IMR-90 (cell line): Measurements from ENCODE around the gene MAU2.

Experiments
- BHLHE40 ChIP-seq: fragments of 150-350 bp; IDR thresholded peaks from 2 replicates; pipeline ENCODE4 v1.6.1; 2016; ENCODE audit warnings: mild to moderate bottlenecking, low read depth, low read length
- CEBPB ChIP-seq: IDR thresholded peaks from 2 replicates; pipeline ENCODE4 v1.6.1; 2012; ENCODE audit warnings: low read depth, low read length, improper control_type of control experiment
- CHD1 ChIP-seq: IDR thresholded peaks from 2 replicates; pipeline ENCODE4 v1.6.1; 2012; ENCODE audit warnings: low read depth, low read length, improper control_type of control experiment
- MAFK ChIP-seq: IDR thresholded peaks from 2 replicates; pipeline ENCODE4 v1.6.1; 2012; ENCODE audit warnings: low read depth, low read length, improper control_type of control experiment
- MAZ ChIP-seq: IDR thresholded peaks from 2 replicates; pipeline ENCODE4 v1.6.1; 2012; ENCODE audit warnings: low read depth, mild to moderate bottlenecking, low read length, improper control_type of control experiment, moderate library complexity, borderline replicate concordance
- MXI1 ChIP-seq: IDR thresholded peaks from 2 replicates; pipeline ENCODE4 v1.6.1; 2012; ENCODE audit warnings: low read depth, mild to moderate bottlenecking, low read length, moderate library complexity, borderline replicate concordance
- POLR2A ChIP-seq: IDR thresholded peaks from 2 replicates; pipeline ENCODE4 v1.6.1; 2012; ENCODE audit warnings: mild to moderate bottlenecking, low read depth, low read length
- RAD21 ChIP-seq: IDR thresholded peaks from 2 replicates; pipeline ENCODE4 v1.6.1; 2012; ENCODE audit warnings: low read length, improper control_type of control experiment
- RCOR1 ChIP-seq: IDR thresholded peaks from 2 replicates; pipeline ENCODE4 v1.6.1; 2012; ENCODE audit warnings: mild to moderate bottlenecking, low read length, improper control_type of control experiment; ENCODE audit not compliant: insufficient replicate concordance
- RFX5 ChIP-seq: IDR thresholded peaks from 2 replicates; pipeline ENCODE4 v1.8.0; 2012; ENCODE audit warnings: low read depth, mild to moderate bottlenecking, low read length, moderate library complexity
- SMC3 ChIP-seq: fragments of 150-350 bp; IDR thresholded peaks from 2 replicates; pipeline ENCODE4 v1.6.1; 2016; ENCODE audit warnings: low read depth, mild to moderate bottlenecking, antibody characterized with exemption, low read length, moderate library complexity
- TF ChIP-seq, protein P1 (sequence below): conservative IDR thresholded peaks from 2 replicates; pipeline ENCODE4 v1.5.1; 2012; ENCODE audit warnings: mild to moderate bottlenecking, low read depth, low read length, improper control_type of control experiment
- TF ChIP-seq, protein P2 (sequence below): fragments of 150-350 bp; IDR thresholded peaks from 2 replicates; pipeline ENCODE4 v1.6.1; 2017; ENCODE audit warnings: mild to moderate bottlenecking, antibody characterized with exemption, low read length, low read depth
- TF ChIP-seq, protein P3 (sequence below): fragments of 150-350 bp; IDR thresholded peaks from 2 replicates; pipeline ENCODE4 v1.6.1; 2016; ENCODE audit warnings: low read depth, mild to moderate bottlenecking, low read length, moderate library complexity, borderline replicate concordance

DNA sequence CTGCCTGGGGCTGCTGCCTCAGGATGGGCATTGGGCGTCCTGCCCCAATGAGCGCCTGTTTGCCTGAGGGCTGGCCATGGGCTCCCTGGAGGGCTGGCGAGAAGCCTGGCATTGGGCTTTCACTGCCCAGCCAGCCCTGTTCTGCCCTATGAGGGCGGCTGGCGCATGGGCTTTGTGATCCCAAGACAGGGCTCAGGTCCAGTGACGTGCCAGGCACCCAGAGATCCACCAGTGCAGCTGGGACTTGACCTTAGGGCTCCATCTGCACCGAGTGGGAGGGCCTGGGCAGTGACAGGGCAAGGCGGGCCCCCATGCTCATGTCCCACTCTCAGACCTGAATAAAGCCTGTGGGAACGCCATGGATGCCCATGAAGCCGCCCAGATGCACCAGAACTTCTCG, 34.3 kb downstream of the MAU2 start:
- TF ChIP-seq, protein P1, sequence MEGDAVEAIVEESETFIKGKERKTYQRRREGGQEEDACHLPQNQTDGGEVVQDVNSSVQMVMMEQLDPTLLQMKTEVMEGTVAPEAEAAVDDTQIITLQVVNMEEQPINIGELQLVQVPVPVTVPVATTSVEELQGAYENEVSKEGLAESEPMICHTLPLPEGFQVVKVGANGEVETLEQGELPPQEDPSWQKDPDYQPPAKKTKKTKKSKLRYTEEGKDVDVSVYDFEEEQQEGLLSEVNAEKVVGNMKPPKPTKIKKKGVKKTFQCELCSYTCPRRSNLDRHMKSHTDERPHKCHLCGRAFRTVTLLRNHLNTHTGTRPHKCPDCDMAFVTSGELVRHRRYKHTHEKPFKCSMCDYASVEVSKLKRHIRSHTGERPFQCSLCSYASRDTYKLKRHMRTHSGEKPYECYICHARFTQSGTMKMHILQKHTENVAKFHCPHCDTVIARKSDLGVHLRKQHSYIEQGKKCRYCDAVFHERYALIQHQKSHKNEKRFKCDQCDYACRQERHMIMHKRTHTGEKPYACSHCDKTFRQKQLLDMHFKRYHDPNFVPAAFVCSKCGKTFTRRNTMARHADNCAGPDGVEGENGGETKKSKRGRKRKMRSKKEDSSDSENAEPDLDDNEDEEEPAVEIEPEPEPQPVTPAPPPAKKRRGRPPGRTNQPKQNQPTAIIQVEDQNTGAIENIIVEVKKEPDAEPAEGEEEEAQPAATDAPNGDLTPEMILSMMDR = no peak
- TF ChIP-seq CEBPB = no peak
- no peak for TF ChIP-seq POLR2A
- no peak for TF ChIP-seq RAD21
- no peak for TF ChIP-seq RFX5
- TF ChIP-seq MAFK = no peak
- TF ChIP-seq, protein P2, sequence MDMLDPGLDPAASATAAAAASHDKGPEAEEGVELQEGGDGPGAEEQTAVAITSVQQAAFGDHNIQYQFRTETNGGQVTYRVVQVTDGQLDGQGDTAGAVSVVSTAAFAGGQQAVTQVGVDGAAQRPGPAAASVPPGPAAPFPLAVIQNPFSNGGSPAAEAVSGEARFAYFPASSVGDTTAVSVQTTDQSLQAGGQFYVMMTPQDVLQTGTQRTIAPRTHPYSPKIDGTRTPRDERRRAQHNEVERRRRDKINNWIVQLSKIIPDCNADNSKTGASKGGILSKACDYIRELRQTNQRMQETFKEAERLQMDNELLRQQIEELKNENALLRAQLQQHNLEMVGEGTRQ = no peak
- TF ChIP-seq, protein P3, sequence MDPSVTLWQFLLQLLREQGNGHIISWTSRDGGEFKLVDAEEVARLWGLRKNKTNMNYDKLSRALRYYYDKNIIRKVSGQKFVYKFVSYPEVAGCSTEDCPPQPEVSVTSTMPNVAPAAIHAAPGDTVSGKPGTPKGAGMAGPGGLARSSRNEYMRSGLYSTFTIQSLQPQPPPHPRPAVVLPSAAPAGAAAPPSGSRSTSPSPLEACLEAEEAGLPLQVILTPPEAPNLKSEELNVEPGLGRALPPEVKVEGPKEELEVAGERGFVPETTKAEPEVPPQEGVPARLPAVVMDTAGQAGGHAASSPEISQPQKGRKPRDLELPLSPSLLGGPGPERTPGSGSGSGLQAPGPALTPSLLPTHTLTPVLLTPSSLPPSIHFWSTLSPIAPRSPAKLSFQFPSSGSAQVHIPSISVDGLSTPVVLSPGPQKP = no peak
- no peak for TF ChIP-seq MXI1
- no peak for TF ChIP-seq SMC3
- TF ChIP-seq MAZ = no peak
- TF ChIP-seq RCOR1 = no peak
- TF ChIP-seq BHLHE40 = no peak
- no peak for TF ChIP-seq CHD1
